RWPE1 (cell line): ENCODE data around the gene INHBE.
"Not testable (repeated sequence)": the region's sequence is repeated elsewhere in the genome, so short reads cannot be mapped to it uniquely, and the experiment has no call there.

Experiments used
- CTCF ChIA-PET: fragments of 350-600 bp; sonication (Branson Sonifier 250); formaldehyde crosslinking; extraction: SDS; loops from one replicate; lab custom pipeline; 2021; lab: Yijun Ruan, JAX
- POLR2A ChIA-PET: fragments of 400-600 bp; formaldehyde crosslinking; extraction: SDS; loops from one replicate; lab custom pipeline; 2020; ENCODE audit warnings: antibody characterized with exemption; ENCODE audit not compliant: low non-redundant PET; lab: Yijun Ruan, JAX
- DNase-seq: peaks from one replicate; pipeline ENCODE4 v3.0.0; 2012; ENCODE audit warnings: low spot score
- H3K27ac ChIP-seq: fragments of 450-650 bp; 2 replicates; pipeline ENCODE4 v1.5.1; 2017
- CTCF ChIP-seq: fragments of 450-650 bp; conservative IDR thresholded peaks from 2 replicates; pipeline ENCODE4 v1.5.1; 2017; ENCODE audit warnings: low read depth, mild to moderate bottlenecking

INHBE gene

GRCh38 chr12:57439762-57440266 lies 15.3 kb upstream of the INHBE start:
- ChIA-PET CTCF (interaction anchor here (0.9 kb wide), 1 partner anchor 13 kb away, joined by 4 read pairs; no protein-coding TSS in a partner anchor), POLR2A (no interaction called here)
- H3K27ac ChIP-seq: no peak overlapping the region
- no peak for TF ChIP-seq CTCF
- no peak for DNase-seq

- CTCF ChIA-PET, DNase-seq, H3K27ac ChIP-seq, POLR2A ChIA-PET: not testable (repeated sequence)
Observed at GRCh38 chr12:57441393-57441792, 13.7 kb upstream of the INHBE start.

- POLR2A ChIA-PET: no interaction called here
- TF ChIP-seq CTCF: no peak
- no peak overlapping the region for H3K27ac ChIP-seq
- no peak for DNase-seq
- CTCF ChIA-PET: interaction anchor here (2.9 kb wide), 1 partner anchor 11 kb away, joined by 12 read pairs; no protein-coding TSS in a partner anchor
Observed at GRCh38 chr12:57441846-57442427, 13.2 kb upstream of the INHBE start.

GRCh38 chr12:57444337-57444736 lies 10.8 kb upstream of the INHBE start:
- POLR2A ChIA-PET: interaction anchor here (0.7 kb wide), 1 partner anchor 10 kb away, joined by 4 read pairs; the partner anchor contains the start of gene INHBC
- H3K27ac ChIP-seq, DNase-seq: not testable (repeated sequence)
- CTCF ChIA-PET: interaction anchor here (0.6 to 2.9 kb wide), 3 partner anchors 9 to 201 kb away, joined by 3 to 12 read pairs (median 4); no protein-coding TSS in a partner anchor

- CTCF ChIA-PET: interaction anchor here (0.6 to 2.9 kb wide), 3 partner anchors 8 to 201 kb away, joined by 3 to 12 read pairs (median 4); no protein-coding TSS in a partner anchor
- no peak overlapping the region for H3K27ac ChIP-seq
- POLR2A ChIA-PET: no interaction called here
- no peak for DNase-seq
- no peak for TF ChIP-seq CTCF
Observed at GRCh38 chr12:57444744-57445143, 10.4 kb upstream of the INHBE start.

- ChIA-PET CTCF (interaction anchor here (0.6 to 0.7 kb wide), 2 partner anchors 174 to 1130 kb away, joined by 3 read pairs; no protein-coding TSS in a partner anchor), POLR2A (no interaction called here)
Observed at GRCh38 chr12:57446292-57446960, 8.7 kb upstream of the INHBE start.

More at GRCh38 chr12:57446292-57446960, 8.7 kb upstream of the INHBE start:
- no peak for TF ChIP-seq CTCF
- DNase-seq: no peak
- no peak overlapping the region for H3K27ac ChIP-seq
